ENCODE measurements around the gene AGXT.

The AGXT gene

GRCh38 chr2:240884745-240885144 lies 16.1 kb downstream of the AGXT start:
- TF ChIP-seq ZFX (IDR thresholded peaks at IDR 0.05) (no peak), CTCF (conservative IDR thresholded peaks at IDR 0.05) (no peak)
- H3K27ac ChIP-seq = no peak overlapping the region

- TF ChIP-seq CTCF (conservative IDR thresholded peaks at IDR 0.05) (no peak), ZFX (IDR thresholded peaks at IDR 0.05) (no peak)
- H3K27ac ChIP-seq = no peak overlapping the region
Measured at GRCh38 chr2:240885566-240885965, 16.9 kb downstream of the AGXT start.

GRCh38 chr2:240886023-240886565 lies 17.5 kb downstream of the AGXT start:
- TF ChIP-seq ZFX (IDR thresholded peaks at IDR 0.05) (no peak), CTCF (conservative IDR thresholded peaks at IDR 0.05) (no peak)
- H3K27ac ChIP-seq = no peak overlapping the region

GRCh38 chr2:240886678-240887609 lies 18.3 kb downstream of the AGXT start:
- no peak overlapping the region for H3K27ac ChIP-seq
- no peak for TF ChIP-seq CTCF (conservative IDR thresholded peaks at IDR 0.05)
- TF ChIP-seq ZFX (IDR thresholded peaks at IDR 0.05) = no peak

- TF ChIP-seq CTCF (conservative IDR thresholded peaks at IDR 0.05) (no peak), ZFX (IDR thresholded peaks at IDR 0.05) (no peak)
- H3K27ac ChIP-seq = no peak overlapping the region
Measured at GRCh38 chr2:240887631-240888030, 19.0 kb downstream of the AGXT start.

- no peak for TF ChIP-seq ZFX (IDR thresholded peaks at IDR 0.05)
- TF ChIP-seq CTCF (conservative IDR thresholded peaks at IDR 0.05) = no peak
Measured at GRCh38 chr2:240888130-240888889, 19.7 kb downstream of the AGXT start.

More at GRCh38 chr2:240888130-240888889, 19.7 kb downstream of the AGXT start:
- no peak overlapping the region for H3K27ac ChIP-seq

Measured in C4-2B (cell line).